GM18520 (cell line): ENCODE results near the gene PER2.

ENCODE experiments used
- ATAC-seq: cut with Tn5 transposase; IDR thresholded peaks from one replicate; pipeline ENCODE4 v1.9.1; 2021; ENCODE audit not compliant: unreplicated experiment

Gene PER2

GRCh38 chr2:238251986-238252385 is 36.4 kb downstream of the PER2 start:
- ATAC-seq: no peak

- ATAC-seq: no peak
These were observed 37.1 kb downstream of the PER2 start for GRCh38 chr2:238251331-238251730.

- no peak for ATAC-seq
These were observed 37.5 kb downstream of the PER2 start for GRCh38 chr2:238250896-238251295.

DNA sequence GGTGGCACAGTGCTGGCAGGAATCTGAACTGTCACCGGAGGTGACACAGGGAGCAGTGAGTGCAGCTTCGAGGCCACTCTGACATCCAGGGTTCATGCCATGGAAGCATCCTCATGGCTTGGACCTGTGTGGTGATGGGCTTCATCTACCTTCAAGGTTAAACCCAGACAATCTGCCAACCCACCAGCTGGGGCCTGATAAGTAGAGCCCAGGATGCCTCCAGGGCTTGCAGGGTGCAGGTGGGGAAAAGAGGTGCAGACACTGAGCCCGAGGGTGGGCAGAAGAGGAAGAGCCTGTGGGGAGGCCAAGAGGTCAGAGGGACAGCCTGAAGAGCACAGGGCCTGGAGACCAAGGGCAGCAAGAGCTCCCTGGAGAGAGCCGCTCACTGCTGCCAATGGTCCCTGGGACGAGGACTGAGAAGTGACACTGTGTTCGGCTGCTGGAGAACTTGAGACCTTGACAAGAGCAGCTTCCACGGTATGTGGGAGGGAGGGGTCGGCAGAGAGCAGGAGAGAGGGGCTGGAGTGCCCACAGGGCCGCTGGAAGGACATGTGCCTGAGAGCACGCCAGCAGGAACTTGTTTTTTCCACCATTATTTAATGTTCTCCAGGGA is 40.5 kb downstream of the PER2 start:
- no peak for ATAC-seq

GRCh38 chr2:238247002-238247822 is 41.2 kb downstream of the PER2 start:
- no peak for ATAC-seq

- ATAC-seq: no peak
These were observed 44.3 kb downstream of the PER2 start for GRCh38 chr2:238244151-238244550.

DNA sequence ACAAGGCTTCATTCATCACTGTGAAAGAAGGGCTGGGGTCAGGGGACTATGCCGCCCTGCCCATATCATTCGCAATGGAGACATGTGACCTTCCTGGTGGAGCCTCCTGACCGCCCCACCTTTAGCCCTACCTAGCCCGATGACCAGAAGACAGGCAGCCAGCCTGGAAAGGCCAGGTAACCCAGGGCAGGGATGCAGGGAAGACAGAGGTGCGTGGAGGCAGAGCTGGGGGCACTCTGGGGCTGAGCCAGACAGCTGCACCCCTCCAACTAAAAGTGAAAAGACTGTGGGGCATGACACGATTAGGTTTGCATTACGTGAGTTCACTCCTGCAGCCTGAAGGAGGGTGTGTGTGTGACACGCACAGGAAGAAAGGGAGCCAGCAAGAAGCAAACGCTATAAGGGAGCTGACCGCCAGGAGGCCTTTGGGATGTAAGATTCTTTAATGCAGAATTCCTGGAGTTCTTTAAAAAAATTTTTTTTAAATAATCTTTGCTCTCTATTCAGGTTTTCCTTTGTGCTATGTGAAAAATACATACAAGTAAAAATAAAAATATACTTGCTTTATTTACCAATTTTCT is 44.8 kb downstream of the PER2 start:
- no peak for ATAC-seq

GRCh38 chr2:238242731-238243495 is 45.5 kb downstream of the PER2 start:
- ATAC-seq: no peak

DNA sequence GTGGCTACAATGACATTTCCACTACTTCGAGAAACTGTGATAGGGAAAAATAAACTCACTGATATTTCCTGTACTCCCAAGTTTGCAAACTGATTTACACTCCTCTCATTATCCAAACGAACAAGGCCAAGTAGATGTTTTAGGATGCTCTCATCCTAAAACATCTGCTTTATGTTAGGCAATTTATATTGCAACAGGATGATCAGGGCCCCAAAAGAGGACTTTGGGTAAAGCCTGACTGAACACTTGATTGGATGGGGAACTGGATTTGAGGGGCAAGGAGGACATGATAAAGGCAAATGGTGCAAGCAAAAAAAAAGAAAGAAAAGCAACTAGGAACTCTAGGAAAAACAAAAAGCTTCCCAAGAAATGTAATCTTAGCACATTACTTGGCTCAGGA is 46.4 kb downstream of the PER2 start:
- ATAC-seq: no peak

GRCh38 chr2:238240757-238241711 is 47.4 kb downstream of the PER2 start:
- no peak for ATAC-seq

- peak; percentile 76 for ATAC-seq
These were observed 48.3 kb downstream of the PER2 start, which contains the start of gene HES6 for GRCh38 chr2:238239863-238240756. Gene HES6 (minus strand): TSS chr2:238240038. CDS start chr2:238239905, 133 bp downstream.

- ATAC-seq: no peak
These were observed 48.9 kb downstream of the PER2 start for GRCh38 chr2:238239543-238239862.

- ATAC-seq: no peak
These were observed 49.5 kb downstream of the PER2 start for GRCh38 chr2:238238766-238239542.

DNA sequence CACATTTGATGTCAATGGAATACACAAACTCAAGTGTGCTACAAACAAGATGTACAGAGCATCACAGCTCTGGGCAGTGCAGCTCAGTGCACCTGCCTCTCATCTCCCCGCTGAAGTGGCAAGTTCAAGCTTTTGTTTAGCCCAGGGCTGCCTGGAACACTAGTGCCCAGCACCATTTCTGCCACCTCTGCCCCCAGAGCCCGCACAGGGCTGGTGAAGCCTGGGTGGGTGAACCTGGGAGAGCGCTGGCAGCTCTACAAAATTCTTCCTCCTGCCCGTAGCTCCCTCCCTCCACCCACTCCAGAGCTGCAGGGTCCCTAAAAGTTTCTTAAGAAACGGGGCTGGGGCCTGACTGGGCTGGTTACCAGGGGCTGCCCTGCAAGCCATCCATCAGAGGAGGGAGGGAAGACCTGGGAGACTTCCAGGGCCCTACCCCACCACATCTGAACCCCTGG is 50.1 kb downstream of the PER2 start:
- ATAC-seq: no peak

DNA sequence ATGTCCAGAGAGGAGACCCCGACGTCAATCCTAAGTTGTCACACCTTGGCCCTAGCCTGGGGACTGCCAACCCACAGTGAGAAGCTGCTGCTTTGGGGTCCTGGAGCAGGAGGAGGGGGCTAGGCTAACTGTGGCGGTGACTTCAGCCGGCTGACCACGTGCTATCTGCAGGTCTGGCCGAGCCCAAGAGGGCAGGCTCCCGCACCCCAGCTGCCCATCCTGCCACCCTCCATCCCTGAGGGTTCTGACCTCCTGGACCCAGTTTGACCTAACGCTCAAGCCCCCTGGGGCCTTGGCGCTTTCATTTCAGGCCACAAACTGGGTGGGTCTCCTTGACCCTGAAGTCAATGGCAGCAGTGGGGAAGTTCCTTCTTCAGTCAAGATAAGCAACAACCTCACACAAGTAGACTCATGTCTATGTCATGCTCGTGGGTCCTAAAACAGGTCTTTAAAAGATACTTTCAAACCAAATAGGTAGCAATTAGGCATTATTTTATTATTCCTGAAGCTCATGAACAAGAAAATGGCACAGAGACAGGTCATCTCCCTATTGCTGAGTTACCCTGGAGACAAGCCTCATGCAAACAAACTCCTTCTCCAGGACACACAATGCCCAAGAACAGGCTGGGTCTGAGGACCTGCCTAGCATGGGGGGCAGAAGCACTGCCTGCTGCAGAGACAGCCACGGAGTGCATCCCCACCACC is 50.8 kb downstream of the PER2 start:
- ATAC-seq: no peak

- no peak for ATAC-seq
These were observed 51.8 kb downstream of the PER2 start for GRCh38 chr2:238236571-238236970.

- no peak for ATAC-seq
These were observed 52.6 kb downstream of the PER2 start for GRCh38 chr2:238235856-238236255.

DNA sequence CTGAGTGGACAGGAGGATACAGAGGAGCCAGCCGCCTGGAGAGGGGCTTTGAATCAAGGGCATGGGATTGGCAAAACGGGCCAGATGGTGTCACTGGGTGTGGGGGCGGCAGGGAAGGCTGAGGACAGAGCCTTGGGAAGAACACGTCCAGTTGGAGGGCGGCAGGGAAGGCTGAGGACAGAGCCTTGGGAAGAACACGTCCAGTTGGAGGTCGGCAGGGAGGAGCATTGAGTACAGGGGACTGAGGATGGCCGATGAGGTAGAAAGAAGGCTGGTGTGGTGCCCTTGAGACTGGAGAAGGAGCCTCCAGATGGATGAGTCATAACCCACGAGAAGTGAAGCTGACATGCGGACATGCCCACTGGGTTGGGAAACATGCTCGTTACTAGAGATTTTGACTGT is 53.1 kb downstream of the PER2 start:
- ATAC-seq: no peak
